IPS-18a (cell line): ENCODE measurements around the gene IL16.

Source experiments
- H3K27ac ChIP-seq: one replicate; pipeline ENCODE4 v1.5.1; 2013; ENCODE audit warnings: low read length
- H3K27me3 ChIP-seq: one replicate; pipeline ENCODE4 v1.6.1; 2013; ENCODE audit warnings: mild to moderate bottlenecking, low read length; ENCODE audit not compliant: control insufficient read depth, insufficient read depth
- H3K36me3 ChIP-seq: one replicate; pipeline ENCODE4 v1.6.1; 2013; ENCODE audit warnings: low read depth, low read length; ENCODE audit not compliant: control insufficient read depth
- H3K4me1 ChIP-seq: one replicate; pipeline ENCODE4 v1.6.1; 2013; ENCODE audit warnings: low read depth, low read length; ENCODE audit not compliant: control insufficient read depth
- H3K4me3 ChIP-seq: one replicate; pipeline ENCODE4 v1.5.1; 2013; ENCODE audit warnings: low read length
- H3K9ac ChIP-seq: one replicate; pipeline ENCODE4 v1.6.1; 2013; ENCODE audit warnings: mild to moderate bottlenecking, low read length, moderate library complexity
- H3K9me3 ChIP-seq: one replicate; pipeline ENCODE4 v1.6.1; 2013; ENCODE audit warnings: low read depth, low read length; ENCODE audit not compliant: control insufficient read depth

Gene IL16

GRCh38 chr15:81274255-81274654 is 77.6 kb downstream of the IL16 start:
- Histone ChIP-seq H3K27me3 (no peaks in the 10 kb centered on the region), H3K9ac (no peak overlapping the region), H3K9me3 (peaks cover 7% of the 10 kb centered on the region), H3K4me1 (no peaks in the 10 kb centered on the region), H3K36me3 (no peaks in the 10 kb centered on the region), H3K4me3 (no peak overlapping the region), H3K27ac (no peak overlapping the region)

- H3K4me3 ChIP-seq: no peak overlapping the region
- no peaks in the 10 kb centered on the region for H3K4me1 ChIP-seq
- no peaks in the 10 kb centered on the region for H3K27me3 ChIP-seq
- H3K9me3 ChIP-seq: peaks cover 7% of the 10 kb centered on the region
- no peaks in the 10 kb centered on the region for H3K36me3 ChIP-seq
- H3K27ac ChIP-seq: no peak overlapping the region
- no peak overlapping the region for H3K9ac ChIP-seq
Observed at GRCh38 chr15:81274931-81275707, 78.4 kb downstream of the IL16 start.

GRCh38 chr15:81275711-81276392 is 79.2 kb downstream of the IL16 start:
- H3K9me3 ChIP-seq: peaks cover 7% of the 10 kb centered on the region
- H3K9ac ChIP-seq: no peak overlapping the region
- H3K4me1 ChIP-seq: no peaks in the 10 kb centered on the region
- no peak overlapping the region for H3K27ac ChIP-seq
- no peak overlapping the region for H3K4me3 ChIP-seq
- no peaks in the 10 kb centered on the region for H3K36me3 ChIP-seq
- no peaks in the 10 kb centered on the region for H3K27me3 ChIP-seq

- no peak overlapping the region for H3K27ac ChIP-seq
- no peak overlapping the region for H3K4me3 ChIP-seq
- peaks cover 7% of the 10 kb centered on the region for H3K9me3 ChIP-seq
- no peaks in the 10 kb centered on the region for H3K4me1 ChIP-seq
- H3K9ac ChIP-seq: no peak overlapping the region
- H3K36me3 ChIP-seq: no peaks in the 10 kb centered on the region
- H3K27me3 ChIP-seq: no peaks in the 10 kb centered on the region
Observed at GRCh38 chr15:81276967-81277366, 80.3 kb downstream of the IL16 start.

GRCh38 chr15:81277851-81278250 is 81.2 kb downstream of the IL16 start:
- H3K4me3 ChIP-seq: no peak overlapping the region
- no peaks in the 10 kb centered on the region for H3K36me3 ChIP-seq
- peaks cover 7% of the 10 kb centered on the region for H3K9me3 ChIP-seq
- H3K4me1 ChIP-seq: no peaks in the 10 kb centered on the region
- no peak overlapping the region for H3K9ac ChIP-seq
- H3K27me3 ChIP-seq: no peaks in the 10 kb centered on the region
- H3K27ac ChIP-seq: no peak overlapping the region

GRCh38 chr15:81278306-81279029 is 81.8 kb downstream of the IL16 start:
- H3K4me1 ChIP-seq: no peaks in the 10 kb centered on the region
- H3K9me3 ChIP-seq: peaks cover 7% of the 10 kb centered on the region
- H3K27me3 ChIP-seq: no peaks in the 10 kb centered on the region
- no peak overlapping the region for H3K27ac ChIP-seq
- H3K4me3 ChIP-seq: no peak overlapping the region
- no peak overlapping the region for H3K9ac ChIP-seq
- H3K36me3 ChIP-seq: no peaks in the 10 kb centered on the region

- Histone ChIP-seq H3K9ac (no peak overlapping the region), H3K9me3 (peaks cover 7% of the 10 kb centered on the region), H3K27me3 (no peaks in the 10 kb centered on the region), H3K36me3 (no peaks in the 10 kb centered on the region), H3K27ac (no peak overlapping the region), H3K4me1 (no peaks in the 10 kb centered on the region), H3K4me3 (no peak overlapping the region)
Observed at GRCh38 chr15:81279621-81280485, 83.2 kb downstream of the IL16 start.

GRCh38 chr15:81280696-81281455 is 84.2 kb downstream of the IL16 start:
- H3K9ac ChIP-seq: no peak overlapping the region
- no peaks in the 10 kb centered on the region for H3K4me1 ChIP-seq
- H3K9me3 ChIP-seq: peaks cover 7% of the 10 kb centered on the region
- H3K27me3 ChIP-seq: no peaks in the 10 kb centered on the region
- H3K27ac ChIP-seq: no peak overlapping the region
- H3K4me3 ChIP-seq: no peak overlapping the region
- H3K36me3 ChIP-seq: no peaks in the 10 kb centered on the region

- Histone ChIP-seq H3K4me1 (no peaks in the 10 kb centered on the region), H3K9ac (no peak overlapping the region), H3K27me3 (no peaks in the 10 kb centered on the region), H3K4me3 (no peak overlapping the region), H3K9me3 (peaks cover 7% of the 10 kb centered on the region), H3K27ac (no peak overlapping the region), H3K36me3 (no peaks in the 10 kb centered on the region)
Observed at GRCh38 chr15:81281456-81281735, 84.7 kb downstream of the IL16 start.

GRCh38 chr15:81281766-81282605 is 85.3 kb downstream of the IL16 start:
- Histone ChIP-seq H3K27ac (no peak overlapping the region), H3K4me3 (no peak overlapping the region), H3K4me1 (no peaks in the 10 kb centered on the region), H3K36me3 (no peaks in the 10 kb centered on the region), H3K27me3 (no peaks in the 10 kb centered on the region), H3K9me3 (peaks cover 6% of the 10 kb centered on the region), H3K9ac (no peak overlapping the region)
